ENCODE data around the gene KDM3B. TPM values are rescaled to one million over a fixed set of nuclear protein-coding genes. Genes with fewer than 3 reads are reported as not detected.

Gene KDM3B
- total and polyA plus RNA-seq, 7 donors = 11.7 to 58.3 (median 52.7) TPM

DNA sequence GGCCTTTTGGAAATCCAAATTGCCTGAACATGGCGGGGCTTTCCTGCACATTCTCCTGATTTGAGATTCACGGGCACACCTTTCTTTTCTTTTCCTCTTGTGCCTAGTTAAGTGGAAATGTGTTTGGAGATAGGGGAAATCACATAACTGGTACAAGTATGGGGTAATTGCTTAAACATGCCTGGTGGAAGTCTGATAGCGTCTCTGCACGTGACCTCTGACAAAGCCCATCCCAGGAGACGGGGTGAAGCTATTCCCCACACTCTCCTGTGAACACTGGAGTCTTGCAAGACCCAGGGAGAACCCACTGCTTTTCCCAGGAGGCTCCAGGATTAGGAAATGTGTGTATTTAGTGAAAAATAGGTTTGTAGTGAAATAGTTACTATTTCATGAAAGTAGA is 83.5 kb downstream of the KDM3B start:
- Histone ChIP-seq H3K4me1 (peaks cover 13% of the 10 kb centered on the region), H3K36me3 (ENCODE audit: insufficient read depth in 1 of 2, low read depth in 1 of 2) (peaks cover 12 to 66% of the 10 kb centered on the region in 2 donors), H3K4me3 (no peak overlapping the region), H3K27me3 (ENCODE audit: insufficient read depth in 3 of 3, low read length in 2 of 3) (no peaks in the 10 kb centered on the region), H3K27ac (no peak overlapping the region), H3K9me3 (no peaks in the 10 kb centered on the region)
- ATAC-seq (no peak), DNase-seq (no peak)
- TF ChIP-seq, protein P1, sequence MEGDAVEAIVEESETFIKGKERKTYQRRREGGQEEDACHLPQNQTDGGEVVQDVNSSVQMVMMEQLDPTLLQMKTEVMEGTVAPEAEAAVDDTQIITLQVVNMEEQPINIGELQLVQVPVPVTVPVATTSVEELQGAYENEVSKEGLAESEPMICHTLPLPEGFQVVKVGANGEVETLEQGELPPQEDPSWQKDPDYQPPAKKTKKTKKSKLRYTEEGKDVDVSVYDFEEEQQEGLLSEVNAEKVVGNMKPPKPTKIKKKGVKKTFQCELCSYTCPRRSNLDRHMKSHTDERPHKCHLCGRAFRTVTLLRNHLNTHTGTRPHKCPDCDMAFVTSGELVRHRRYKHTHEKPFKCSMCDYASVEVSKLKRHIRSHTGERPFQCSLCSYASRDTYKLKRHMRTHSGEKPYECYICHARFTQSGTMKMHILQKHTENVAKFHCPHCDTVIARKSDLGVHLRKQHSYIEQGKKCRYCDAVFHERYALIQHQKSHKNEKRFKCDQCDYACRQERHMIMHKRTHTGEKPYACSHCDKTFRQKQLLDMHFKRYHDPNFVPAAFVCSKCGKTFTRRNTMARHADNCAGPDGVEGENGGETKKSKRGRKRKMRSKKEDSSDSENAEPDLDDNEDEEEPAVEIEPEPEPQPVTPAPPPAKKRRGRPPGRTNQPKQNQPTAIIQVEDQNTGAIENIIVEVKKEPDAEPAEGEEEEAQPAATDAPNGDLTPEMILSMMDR (IDR thresholded peaks at IDR 0.05) = no peak
- 66 to 70% (median 69%) methylated on average over 5 of the region's 5 CpGs for WGBS, 3 donors
- intact Hi-C loops (cut with DNase I) = no loop called here

GRCh38 chr5:138438003-138438723 is 85.7 kb downstream of the KDM3B start:
- peak in 3 of 4 donors; percentile 15 to 37 (median 18) for ATAC-seq
- peak overlapping the region; percentile 46 for H3K27ac ChIP-seq
- 66 to 72% (median 69%) methylated on average over 11 of the region's 11 CpGs for WGBS, 3 donors
- H3K4me3 ChIP-seq = peak overlapping the region; percentile 64
- H3K36me3 ChIP-seq (ENCODE audit: insufficient read depth in 1 of 2, low read depth in 1 of 2) = peaks cover 7 to 44% of the 10 kb centered on the region in 2 donors
- H3K9me3 ChIP-seq = no peaks in the 10 kb centered on the region
- no peak for DNase-seq
- TF ChIP-seq, protein P1 (IDR thresholded peaks at IDR 0.05) = no peak
- no peaks in the 10 kb centered on the region for H3K27me3 ChIP-seq (ENCODE audit: insufficient read depth in 3 of 3, low read length in 2 of 3)
- peaks cover 13% of the 10 kb centered on the region for H3K4me1 ChIP-seq
- intact Hi-C loops (cut with DNase I) = no loop called here

DNA sequence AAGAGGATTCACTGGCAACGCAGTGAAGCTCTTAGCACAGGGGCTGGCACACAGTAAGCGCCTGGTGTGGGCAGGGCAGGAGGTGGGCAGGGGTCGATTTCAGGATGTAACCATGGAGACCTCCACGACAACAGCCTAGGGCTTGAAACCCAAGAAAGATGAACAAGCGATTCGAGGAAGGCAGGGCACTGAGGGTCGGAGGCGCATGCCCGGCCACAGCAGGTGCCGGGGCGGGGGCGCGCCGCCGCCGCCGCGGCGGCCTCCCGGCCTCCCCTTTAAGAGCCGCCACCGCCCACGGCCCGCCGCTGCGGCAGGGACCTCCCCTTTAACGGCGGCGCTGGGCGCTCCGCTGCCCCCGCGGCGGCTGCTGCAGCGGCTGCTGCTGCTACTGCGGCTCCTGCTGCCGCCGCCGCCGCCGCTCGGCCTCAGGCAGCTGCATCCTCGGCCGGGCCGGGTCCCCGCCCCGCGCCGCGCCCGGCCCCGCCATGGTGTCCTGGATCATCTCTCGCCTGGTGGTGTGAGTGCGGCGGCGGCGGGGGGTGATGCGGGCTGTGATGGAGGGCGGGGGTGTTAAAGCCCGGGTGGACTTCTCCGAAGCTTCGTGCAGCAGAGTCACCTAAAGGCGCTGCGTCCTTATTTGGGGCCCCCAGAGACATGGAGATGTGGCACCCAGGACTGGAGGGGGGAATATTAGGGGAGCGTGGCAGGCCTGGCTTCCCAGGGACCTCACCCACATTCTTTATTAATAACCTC is 86.4 kb downstream of the KDM3B start, which contains the start of gene REEP2:
TSS of gene REEP2 (plus strand) at position 334 of the 753 bp plus-strand sequence. CDS start at position 486, 152 bp downstream.
- Histone ChIP-seq H3K9me3 (no peaks in the 10 kb centered on the region), H3K4me1 (peaks cover 13% of the 10 kb centered on the region), H3K4me3 (peak within 1 kb of the TSS; percentile 64), H3K36me3 (ENCODE audit: insufficient read depth in 1 of 2, low read depth in 1 of 2) (peaks cover 7 to 37% of the 10 kb centered on the region in 2 donors), H3K27ac (peak within 1 kb of the TSS; percentile 46), H3K27me3 (ENCODE audit: insufficient read depth in 3 of 3, low read length in 2 of 3) (no peaks in the 10 kb centered on the region)
- intact Hi-C loops (cut with DNase I) = no loop called here
- peak; percentile 62 to 71 for DNase-seq
- TF ChIP-seq, protein P1 (IDR thresholded peaks at IDR 0.05) = no peak
- peak; percentile 74 to 81 (median 76) for ATAC-seq
- 1% methylated on average over 29 to 65 of the region's 65 CpGs for WGBS, 3 donors

- peaks cover 13% of the 10 kb centered on the region for H3K4me1 ChIP-seq
- WGBS, 3 donors = 40 to 44% (median 42%) methylated on average over 20 of the region's 20 CpGs
- H3K27me3 ChIP-seq (ENCODE audit: insufficient read depth in 3 of 3, low read length in 2 of 3) = no peaks in the 10 kb centered on the region
- H3K4me3 ChIP-seq = peak overlapping the region; percentile 64
- H3K36me3 ChIP-seq (ENCODE audit: insufficient read depth in 1 of 2, low read depth in 1 of 2) = peaks cover 7 to 30% of the 10 kb centered on the region in 2 donors
- DNase-seq (no peak), ATAC-seq (peak in 3 of 4 donors; percentile 14 to 20 (median 15))
- no peaks in the 10 kb centered on the region for H3K9me3 ChIP-seq
- no peak overlapping the region for H3K27ac ChIP-seq
- intact Hi-C loops (cut with DNase I) = no loop called here
- TF ChIP-seq, protein P1 (IDR thresholded peaks at IDR 0.05) = no peak
Observed at GRCh38 chr5:138439477-138440158, 87.1 kb downstream of the KDM3B start.

Data from psoas muscle (tissue), 8 donors.